A549 (cell line): ENCODE results near the gene LAMA1. TPM values are rescaled to one million over a fixed set of nuclear protein-coding genes. Genes with fewer than 3 reads are reported as not detected.

Experiments used
- ATAC-seq, 2 experiments: fragments of 200-7000 bp in 1 of 2; fragments of >200 bp in 1 of 2; cut with Nextera tagmentation in 1 of 2; cut with Tn5 transposase in 1 of 2; 3 replicates each; pipeline versions ENCODE4 v1.8.0 to v1.9.1; 2018 to 2020; ENCODE audit warnings: mild to moderate bottlenecking in 1 of 2, moderate library complexity in 1 of 2
- CTCF ChIA-PET: fragments of 300-600 bp; sonication (Branson Sonifier 250); formaldehyde crosslinking; extraction: SDS; loops from one replicate; lab custom pipeline; 2021; ENCODE audit warnings: antibody characterized with exemption, inconsistent platforms; lab: Yijun Ruan, JAX
- POLR2A ChIA-PET: fragments of 350-600 bp; formaldehyde crosslinking; extraction: SDS; loops from one replicate; lab custom pipeline; 2021; ENCODE audit warnings: antibody characterized with exemption, inconsistent platforms; lab: Yijun Ruan, JAX
- DNase-seq, 2 experiments: peaks; one replicate each; pipeline versions ENCODE4 v3.0.0 to v3.0.0-alpha.2; 2011 to 2016; ENCODE audit warnings: low read depth in 1 of 2, low spot score in 1 of 2
- FAIRE-seq: peaks from 2 replicates; lab custom pipeline; 2011; peaks lifted over from hg19 to GRCh38; lab: Jason Lieb, UNC
- H3K27ac ChIP-seq, 2 experiments: fragments of >200 bp; sonication (Bioruptor Twin); formaldehyde crosslinking; 3 replicates each; pipeline ENCODE4 v1.5.1; 2016 to 2017
- H3K4me1 ChIP-seq: fragments of >200 bp; sonication (Bioruptor Twin); formaldehyde crosslinking; 3 replicates; pipeline ENCODE4 v1.6.1; 2016
- H3K4me2 ChIP-seq: fragments of >200 bp; sonication (Bioruptor Twin); formaldehyde crosslinking; 3 replicates; pipeline ENCODE4 v1.6.1; 2016
- H3K4me3 ChIP-seq: fragments of >200 bp; sonication (Bioruptor Twin); formaldehyde crosslinking; 3 replicates; pipeline ENCODE4 v1.5.1; 2016
- H3K9me3 ChIP-seq: fragments of >200 bp; sonication (Bioruptor Twin); formaldehyde crosslinking; 3 replicates; pipeline ENCODE4 v1.6.1; 2016
- BHLHE40 ChIP-seq: IDR thresholded peaks from 2 replicates; pipeline ENCODE4 v1.6.1; 2012; ENCODE audit warnings: low read depth, low read length, inconsistent platforms
- CBX2 ChIP-seq: fragments of 200-600 bp; sonication (generic); IDR thresholded peaks from 2 replicates; pipeline ENCODE4 v1.6.1; 2016; ENCODE audit warnings: low read depth, mild to moderate bottlenecking, borderline replicate concordance
- CHD4 ChIP-seq: fragments of 200-600 bp; sonication (generic); IDR thresholded peaks from 2 replicates; pipeline ENCODE4 v1.6.1; 2016; ENCODE audit warnings: antibody characterized with exemption, mild to moderate bottlenecking, borderline replicate concordance
- EP300 ChIP-seq, 2 experiments: fragments of >200 bp; sonication (Bioruptor Twin); formaldehyde crosslinking; IDR thresholded peaks; 2 replicates in 1 of 2; 3 replicates in 1 of 2; pipeline ENCODE4 v1.6.1; 2016 to 2017
- FOSL2 ChIP-seq, 2 experiments: fragments of 450-650 bp in 1 of 2; fragments of >200 bp in 1 of 2; sonication (Bioruptor Twin) in 1 of 2; formaldehyde crosslinking; IDR thresholded peaks; 2 replicates each; pipeline versions ENCODE4 v1.5.0 to v1.6.1; 2016 to 2020; ENCODE audit warnings: mild to moderate bottlenecking in 1 of 2, moderate library complexity in 1 of 2
- FOXS1 ChIP-seq: fragments of 250-450 bp; sonication (Bioruptor Pico); IDR thresholded peaks from 2 replicates; pipeline ENCODE4 v1.5.0; 2020; ENCODE audit warnings: mild to moderate bottlenecking, moderate library complexity
- GATA3 ChIP-seq: IDR thresholded peaks from 2 replicates; pipeline ENCODE4 v1.6.1; 2012; ENCODE audit warnings: borderline replicate concordance
- HDAC2 ChIP-seq: fragments of 200-600 bp; sonication (generic); IDR thresholded peaks from 2 replicates; pipeline ENCODE4 v1.6.1; 2016
- HMGXB4 ChIP-seq: fragments of 250-450 bp; sonication (Bioruptor Pico); IDR thresholded peaks from 2 replicates; pipeline ENCODE4 v1.5.0; 2021; ENCODE audit warnings: mild to moderate bottlenecking, moderate library complexity, borderline replicate concordance
- KDM1A ChIP-seq: fragments of 200-600 bp; sonication (generic); IDR thresholded peaks from 2 replicates; pipeline ENCODE4 v1.6.1; 2016; ENCODE audit warnings: low read depth, mild to moderate bottlenecking
- PHF8 ChIP-seq: fragments of 200-600 bp; sonication (generic); IDR thresholded peaks from 2 replicates; pipeline ENCODE4 v1.6.1; 2016; ENCODE audit warnings: low read depth, mild to moderate bottlenecking, antibody characterized with exemption, moderate library complexity, borderline replicate concordance
- POLR2A ChIP-seq: IDR thresholded peaks from 2 replicates; pipeline ENCODE4 v1.6.1; 2012; ENCODE audit warnings: mild to moderate bottlenecking, low read length
- RCOR1 ChIP-seq: fragments of 150-350 bp; IDR thresholded peaks from 2 replicates; pipeline ENCODE4 v1.6.1; 2014; ENCODE audit warnings: antibody characterized with exemption, low read length, low read depth
- REST ChIP-seq: fragments of 200-600 bp; sonication (generic); IDR thresholded peaks from 2 replicates; pipeline ENCODE4 v1.6.1; 2016; ENCODE audit warnings: antibody characterized with exemption, mild to moderate bottlenecking, moderate library complexity
- SREBF2 ChIP-seq: fragments of 450-650 bp; IDR thresholded peaks from 2 replicates; pipeline ENCODE4 v1.6.1; 2014; ENCODE audit warnings: mild to moderate bottlenecking, moderate library complexity
- ZC3H11A ChIP-seq: fragments of 450-650 bp; IDR thresholded peaks from 2 replicates; pipeline ENCODE4 v1.6.1; 2014; ENCODE audit warnings: antibody characterized with exemption, mild to moderate bottlenecking
- ZNF302 ChIP-seq: fragments of 250-450 bp; sonication (Bioruptor Pico); IDR thresholded peaks from 2 replicates; pipeline ENCODE4 v1.9.0; 2021; ENCODE audit warnings: inconsistent platforms, mild to moderate bottlenecking, moderate library complexity
- WGBS: methylation state at CpG from one replicate; pipeline ENCODE4 v1.1.6; 2017; ENCODE audit errors: missing lambda C conversion rate; 5-methylcytosine and 5-hydroxymethylcytosine counted together
- polyA plus RNA-seq, 4 experiments: library from polyadenylated mRNA; depleted of rRNA in 3 of 4; stranded (reverse); fragments of >200 nt; fragmentation: RNase III in 1 of 4; extraction: RNeasy Plus Mini Kit Qiagen cat#74134 plus additional on column Dnase treatment in 1 of 4; gene quantifications; 2 replicates in 3 of 4; 3 replicates in 1 of 4; pipeline ENCODE4 v1.2.3, GENCODE V29; 2011 to 2017
- TF ChIP-seq, protein P1 (sequence below): IDR thresholded peaks from 2 replicates; pipeline ENCODE4 v1.6.1; 2012; ENCODE audit warnings: low read depth, borderline replicate concordance
- TF ChIP-seq, protein P2 (sequence below): fragments of >200 bp; sonication (Bioruptor Twin); formaldehyde crosslinking; IDR thresholded peaks from 3 replicates; pipeline ENCODE4 v1.5.1; 2016

LAMA1 gene
- polyA plus RNA-seq, 2 of the 4 experiments (the other 2 are of a cell fraction), result 0.05 to 0.06 TPM

DNA sequence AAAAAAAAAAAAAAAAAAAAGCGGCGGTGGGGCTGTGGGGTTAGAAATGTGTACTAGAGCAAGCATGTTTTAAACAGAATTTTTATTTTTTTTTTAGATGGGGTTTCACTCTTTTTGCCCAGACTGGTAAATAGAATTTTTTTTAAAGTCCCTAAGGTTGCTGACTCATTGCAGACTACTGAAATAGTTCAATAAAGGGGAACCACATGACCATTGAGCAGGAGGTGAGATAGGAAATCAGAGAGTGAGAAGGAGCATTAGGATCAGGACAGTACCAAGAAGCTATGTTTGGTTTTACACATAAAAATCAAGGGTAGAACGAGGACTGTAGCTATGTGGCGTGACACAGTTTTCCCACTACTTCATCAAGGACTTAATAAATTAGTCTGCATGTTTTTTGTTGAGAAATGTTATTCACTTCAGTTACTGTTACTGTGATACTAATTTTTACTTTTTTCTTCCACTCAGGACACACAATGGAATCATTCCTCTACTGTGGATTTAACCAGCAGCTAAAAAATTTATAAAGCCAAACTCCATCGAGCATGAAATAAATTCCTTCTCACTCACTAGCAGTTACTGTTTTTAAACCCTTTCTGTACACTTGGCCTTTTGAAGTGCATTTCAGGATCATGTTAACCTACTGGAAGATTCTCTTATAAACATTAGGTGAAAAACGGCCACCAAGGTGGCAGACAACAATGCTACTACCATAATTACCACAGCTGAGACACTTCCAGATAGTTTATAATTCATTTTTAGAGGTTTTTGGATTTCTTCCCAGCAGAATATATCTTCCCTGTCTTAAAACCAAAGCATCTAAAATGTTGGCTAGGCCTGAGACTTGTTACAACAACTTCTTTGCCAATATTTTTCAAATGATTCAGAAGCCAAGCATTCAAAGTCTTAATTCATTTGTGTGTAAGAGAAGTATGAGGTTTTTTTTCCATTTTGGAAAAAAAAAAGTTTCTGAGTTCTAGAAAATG lies 33.2 kb downstream of the LAMA1 start:
- ATAC-seq, result no peak
- Histone ChIP-seq H3K27ac (no peak overlapping the region), H3K9me3 (no peaks in the 10 kb centered on the region), H3K4me1 (peaks cover 8% of the 10 kb centered on the region; the same call in 2 of the 3 replicates), H3K4me3 (no peak overlapping the region), H3K4me2 (0 out of 3 replicates have a peak overlapping the region, but pooled peaks have one; percentile 19)
- CTCF ChIA-PET, result interaction anchor here (0.6 kb wide), 1 partner anchor 605 kb away, joined by 3 read pairs; no protein-coding TSS in a partner anchor
- TF ChIP-seq REST, result no peak
- TF ChIP-seq FOXS1 (CRISPR knock-in tag), result no peak
- TF ChIP-seq PHF8, result no peak
- no peak for TF ChIP-seq EP300 (IDR thresholded peaks at IDR 0.05)
- TF ChIP-seq KDM1A, result no peak
- no peak for TF ChIP-seq CBX2
- no peak for TF ChIP-seq CHD4
- no peak for TF ChIP-seq SREBF2
- TF ChIP-seq, protein P1, sequence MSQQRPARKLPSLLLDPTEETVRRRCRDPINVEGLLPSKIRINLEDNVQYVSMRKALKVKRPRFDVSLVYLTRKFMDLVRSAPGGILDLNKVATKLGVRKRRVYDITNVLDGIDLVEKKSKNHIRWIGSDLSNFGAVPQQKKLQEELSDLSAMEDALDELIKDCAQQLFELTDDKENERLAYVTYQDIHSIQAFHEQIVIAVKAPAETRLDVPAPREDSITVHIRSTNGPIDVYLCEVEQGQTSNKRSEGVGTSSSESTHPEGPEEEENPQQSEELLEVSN, result no peak
- no peak for TF ChIP-seq GATA3
- no peak for TF ChIP-seq HMGXB4 (CRISPR knock-in tag)
- no peak for TF ChIP-seq ZC3H11A
- TF ChIP-seq BHLHE40, result no peak
- TF ChIP-seq, protein P2, sequence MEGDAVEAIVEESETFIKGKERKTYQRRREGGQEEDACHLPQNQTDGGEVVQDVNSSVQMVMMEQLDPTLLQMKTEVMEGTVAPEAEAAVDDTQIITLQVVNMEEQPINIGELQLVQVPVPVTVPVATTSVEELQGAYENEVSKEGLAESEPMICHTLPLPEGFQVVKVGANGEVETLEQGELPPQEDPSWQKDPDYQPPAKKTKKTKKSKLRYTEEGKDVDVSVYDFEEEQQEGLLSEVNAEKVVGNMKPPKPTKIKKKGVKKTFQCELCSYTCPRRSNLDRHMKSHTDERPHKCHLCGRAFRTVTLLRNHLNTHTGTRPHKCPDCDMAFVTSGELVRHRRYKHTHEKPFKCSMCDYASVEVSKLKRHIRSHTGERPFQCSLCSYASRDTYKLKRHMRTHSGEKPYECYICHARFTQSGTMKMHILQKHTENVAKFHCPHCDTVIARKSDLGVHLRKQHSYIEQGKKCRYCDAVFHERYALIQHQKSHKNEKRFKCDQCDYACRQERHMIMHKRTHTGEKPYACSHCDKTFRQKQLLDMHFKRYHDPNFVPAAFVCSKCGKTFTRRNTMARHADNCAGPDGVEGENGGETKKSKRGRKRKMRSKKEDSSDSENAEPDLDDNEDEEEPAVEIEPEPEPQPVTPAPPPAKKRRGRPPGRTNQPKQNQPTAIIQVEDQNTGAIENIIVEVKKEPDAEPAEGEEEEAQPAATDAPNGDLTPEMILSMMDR, result no peak
- no peak for TF ChIP-seq ZNF302
- TF ChIP-seq HDAC2, result no peak
- TF ChIP-seq RCOR1, result no peak
- no peak for TF ChIP-seq FOSL2 (IDR thresholded peaks at IDR 0.05)
- TF ChIP-seq FOSL2 (CRISPR knock-in tag; IDR thresholded peaks at IDR 0.05), result no peak
- no peak for TF ChIP-seq POLR2A
- no peak for FAIRE-seq
- DNase-seq, result peak in 1 of 2 experiments; percentile 1
- WGBS, result 55% methylated on average over 6 of the region's 6 CpGs
- POLR2A ChIA-PET, result no interaction called here
